GM23338 (cell line): ENCODE measurements around the gene KCNH5. TPM values are rescaled to one million over a fixed set of nuclear protein-coding genes. Genes with fewer than 3 reads are reported as not detected.

Source experiments
- ATAC-seq: fragments of 200-7000 bp; cut with Tn5 transposase; 3 replicates; pipeline ENCODE4 v1.9.1; 2020
- DNase-seq: peaks from one replicate; pipeline ENCODE4 v3.0.0-alpha.2; 2015; ENCODE audit warnings: low spot score
- H2AFZ ChIP-seq: fragments of 200-600 bp; sonication (generic); 2 replicates; pipeline ENCODE4 v1.8.0; 2016; ENCODE audit warnings: antibody characterized with exemption, mild to moderate bottlenecking, moderate library complexity
- H3F3A ChIP-seq: fragments of 200-600 bp; sonication (generic); replicated peaks from 2 replicates; pipeline ENCODE4 v1.8.0; 2017; ENCODE audit warnings: antibody characterized with exemption, mixed run types, low read depth
- H3K27ac ChIP-seq: fragments of 200-600 bp; sonication (generic); 2 replicates; pipeline ENCODE4 v1.6.1; 2016; ENCODE audit warnings: low read depth
- H3K27me3 ChIP-seq: fragments of 200-600 bp; sonication (generic); 2 replicates; pipeline ENCODE4 v1.8.0; 2016; ENCODE audit warnings: mild to moderate bottlenecking, mixed run types, moderate library complexity; ENCODE audit not compliant: insufficient read depth
- H3K36me3 ChIP-seq: fragments of 200-600 bp; sonication (generic); 2 replicates; pipeline ENCODE4 v1.8.0; 2016; ENCODE audit warnings: mild to moderate bottlenecking; ENCODE audit not compliant: insufficient read depth
- H3K4me1 ChIP-seq: fragments of 200-600 bp; sonication (generic); 2 replicates; pipeline ENCODE4 v1.8.0; 2016; ENCODE audit warnings: mild to moderate bottlenecking, moderate library complexity; ENCODE audit not compliant: insufficient read depth
- H3K4me2 ChIP-seq: fragments of 200-600 bp; sonication (generic); 2 replicates; pipeline ENCODE4 v1.7.1; 2017; ENCODE audit warnings: mixed run types
- H3K4me3 ChIP-seq: fragments of 200-600 bp; sonication (generic); 2 replicates; pipeline ENCODE4 v1.6.1; 2016; ENCODE audit warnings: mixed run types
- H3K79me2 ChIP-seq: fragments of 200-600 bp; sonication (generic); replicated peaks from 2 replicates; pipeline ENCODE4 v1.8.0; 2017; ENCODE audit warnings: mild to moderate bottlenecking; ENCODE audit not compliant: insufficient read depth
- H3K9me2 ChIP-seq: fragments of 200-600 bp; sonication (generic); 2 replicates; pipeline ENCODE4 v1.8.0; 2017; ENCODE audit not compliant: insufficient read depth
- H4K20me1 ChIP-seq: fragments of 200-600 bp; sonication (generic); replicated peaks from 2 replicates; pipeline ENCODE4 v1.8.0; 2017; ENCODE audit warnings: mild to moderate bottlenecking; ENCODE audit not compliant: insufficient read depth
- H3K27ac Mint-ChIP-seq: 2 replicates; pipeline ENCODE4 v1.8.0; 2020; ENCODE audit warnings: inconsistent platforms, mild to moderate bottlenecking, moderate library complexity, mixed read lengths
- H3K27me3 Mint-ChIP-seq: 3 replicates; pipeline ENCODE4 v1.8.0; 2022; ENCODE audit warnings: low read depth, mild to moderate bottlenecking, moderate library complexity, mixed read lengths, inconsistent platforms; ENCODE audit not compliant: insufficient read depth, poor library complexity
- H3K36me3 Mint-ChIP-seq: 3 replicates; pipeline ENCODE4 v1.8.0; 2021; ENCODE audit warnings: low read depth, mild to moderate bottlenecking, inconsistent platforms, moderate library complexity, mixed read lengths
- H3K4me1 Mint-ChIP-seq: 3 replicates; pipeline ENCODE4 v1.8.0; 2020; ENCODE audit warnings: mild to moderate bottlenecking, inconsistent platforms, mixed read lengths
- H3K4me3 Mint-ChIP-seq: 3 replicates; pipeline ENCODE4 v1.8.0; 2021; ENCODE audit warnings: moderate library complexity, mild to moderate bottlenecking, inconsistent platforms, mixed read lengths
- H3K9me3 Mint-ChIP-seq: 3 replicates; pipeline ENCODE4 v1.8.0; 2020; ENCODE audit warnings: moderate library complexity, mild to moderate bottlenecking, inconsistent platforms, mixed read lengths
- CREB1 ChIP-seq: fragments of 250-450 bp; sonication (Bioruptor Pico); IDR thresholded peaks from 2 replicates; pipeline ENCODE4 v1.5.0; 2020; ENCODE audit warnings: low read depth, mild to moderate bottlenecking, moderate library complexity
- CTCF ChIP-seq, 2 experiments: fragments of 200-600 bp in 1 of 2; sonication (generic) in 1 of 2; conservative IDR thresholded peaks; 2 replicates each; pipeline versions ENCODE4 v1.5.1 to v1.6.1; 2016 to 2017; ENCODE audit warnings: antibody characterized with exemption in 2 of 2, low read depth in 2 of 2, mild to moderate bottlenecking in 2 of 2, moderate library complexity in 1 of 2
- ETS1 ChIP-seq: IDR thresholded peaks from 2 replicates; pipeline ENCODE4 v1.6.1; 2016; ENCODE audit warnings: antibody characterized with exemption
- EZH2 ChIP-seq: fragments of 200-600 bp; sonication (generic); IDR thresholded peaks from one replicate; pipeline ENCODE4 v1.8.0; 2017; ENCODE audit warnings: antibody characterized with exemption, mild to moderate bottlenecking, low read depth; ENCODE audit not compliant: unreplicated experiment
- EZH2phosphoT487 ChIP-seq: fragments of 200-600 bp; sonication (generic); IDR thresholded peaks from one replicate; pipeline ENCODE4 v1.8.1; 2018; ENCODE audit warnings: antibody characterized with exemption; ENCODE audit not compliant: unreplicated experiment
- JUNB ChIP-seq: IDR thresholded peaks from one replicate; pipeline ENCODE4 v1.6.1; 2016; ENCODE audit warnings: antibody characterized with exemption; ENCODE audit not compliant: unreplicated experiment
- NANOG ChIP-seq: IDR thresholded peaks from 2 replicates; pipeline ENCODE4 v1.6.1; 2016; ENCODE audit warnings: antibody characterized with exemption, borderline replicate concordance
- POLR2AphosphoS5 ChIP-seq: IDR thresholded peaks from 2 replicates; pipeline ENCODE4 v1.6.1; 2016; ENCODE audit warnings: antibody characterized with exemption, low read depth
- STAT1 ChIP-seq: IDR thresholded peaks from one replicate; pipeline ENCODE4 v1.6.1; 2016; ENCODE audit warnings: antibody characterized with exemption; ENCODE audit not compliant: unreplicated experiment
- ZNF114 ChIP-seq: fragments of 250-450 bp; sonication (Bioruptor Pico); IDR thresholded peaks from 2 replicates; pipeline ENCODE4 v1.5.0; 2020; ENCODE audit warnings: mild to moderate bottlenecking, moderate library complexity
- ZNF331 ChIP-seq: fragments of 250-450 bp; sonication (Bioruptor Pico); IDR thresholded peaks from 2 replicates; pipeline ENCODE4 v1.5.0; 2020; ENCODE audit warnings: low read depth, mild to moderate bottlenecking, moderate library complexity
- ZNF462 ChIP-seq: fragments of 250-450 bp; sonication (Bioruptor Pico); IDR thresholded peaks from 2 replicates; pipeline ENCODE4 v1.5.0; 2020; ENCODE audit warnings: mild to moderate bottlenecking, moderate library complexity
- polyA plus RNA-seq: library from polyadenylated mRNA; unstranded; fragments of >200 nt; fragmentation: Nextera tagmentation; extraction: Ambion mirVana; gene quantifications from 2 replicates; pipeline ENCODE4 v1.2.1, GENCODE V29; 2016
- total RNA-seq: library from RNA; depleted of rRNA; stranded (reverse); fragments of >200 nt; shearing (Covaris generic); gene quantifications from 2 replicates; pipeline ENCODE4 v1.2.3, GENCODE V29; 2014

Gene KCNH5
- total and polyA plus RNA-seq, 2 experiments from 2014 or later = 0.71 to 0.83 TPM

- Histone ChIP-seq H3K4me3 (no peak overlapping the region), H3K79me2 (no peaks in the 10 kb centered on the region), H3K36me3 (peaks cover 10% of the 10 kb centered on the region; the same call in 1 of the 2 replicates), H4K20me1 (no peaks in the 10 kb centered on the region), H3K27ac (no peak overlapping the region), H3K27me3 (no peaks in the 10 kb centered on the region), H3K9me2 (no peaks in the 10 kb centered on the region), H3K4me1 (no peaks in the 10 kb centered on the region; the same call in 1 of the 2 replicates), H2AFZ (no peak overlapping the region), H3F3A (no peaks in the 10 kb centered on the region), H3K4me2 (no peak overlapping the region)
- Mint-ChIP-seq H3K27me3 (no peaks in the 10 kb centered on the region), H3K4me3 (no peak overlapping the region), H3K27ac (no peak overlapping the region), H3K4me1 (peaks cover 6% of the 10 kb centered on the region), H3K9me3 (peaks cover 25% of the 10 kb centered on the region), H3K36me3 (peaks cover 23% of the 10 kb centered on the region; the same call in 2 of the 3 replicates)
- DNase-seq (no peak), ATAC-seq (no peak)
- no peak for TF ChIP-seq ZNF331 (CRISPR knock-in tag)
- TF ChIP-seq EZH2 = no peak
- no peak for TF ChIP-seq STAT1
- no peak for TF ChIP-seq POLR2AphosphoS5
- no peak for TF ChIP-seq ZNF462
- no peak for TF ChIP-seq EZH2phosphoT487
- TF ChIP-seq JUNB = no peak
- no peak for TF ChIP-seq CTCF (conservative IDR thresholded peaks at IDR 0.05; ENCODE audit: low read depth in 2 of 2)
- no peak for TF ChIP-seq NANOG
- no peak for TF ChIP-seq ZNF114
- no peak for TF ChIP-seq ETS1
- TF ChIP-seq CREB1 = no peak
Measured at GRCh38 chr14:62687818-62688217, 357.4 kb downstream of the KCNH5 start.
